Retina (tissue), 1 donor: ENCODE results near the gene VPREB3.

Experiments
- DNase-seq: peaks from one replicate; pipeline ENCODE4 v3.0.0-alpha.2; 2016

VPREB3 gene

GRCh38 chr22:23722724-23723123 lies 31.5 kb downstream of the VPREB3 start:
- DNase-seq = no peak

GRCh38 chr22:23722160-23722559 lies 32.1 kb downstream of the VPREB3 start:
- DNase-seq = no peak

GRCh38 chr22:23720855-23721254 lies 33.4 kb downstream of the VPREB3 start:
- DNase-seq = no peak

GRCh38 chr22:23718371-23719165 lies 35.7 kb downstream of the VPREB3 start:
- DNase-seq = no peak

- DNase-seq = peak; percentile 96
These were observed 37.1 kb downstream of the VPREB3 start for GRCh38 chr22:23716811-23717801.

- DNase-seq = no peak
These were observed 38.3 kb downstream of the VPREB3 start for GRCh38 chr22:23715806-23716375.

- DNase-seq = no peak
These were observed 39.3 kb downstream of the VPREB3 start for GRCh38 chr22:23714596-23715578.

- DNase-seq = no peak
These were observed 40.3 kb downstream of the VPREB3 start for GRCh38 chr22:23713696-23714595.

GRCh38 chr22:23712256-23712655 lies 42.0 kb downstream of the VPREB3 start:
- DNase-seq = no peak

- DNase-seq = no peak
These were observed 45.1 kb downstream of the VPREB3 start for GRCh38 chr22:23709107-23709506.

GRCh38 chr22:23708270-23708669 lies 46.0 kb downstream of the VPREB3 start:
- DNase-seq = no peak

- DNase-seq = no peak
These were observed 48.9 kb downstream of the VPREB3 start for GRCh38 chr22:23705358-23705757.

- DNase-seq = no peak
These were observed 49.4 kb downstream of the VPREB3 start for GRCh38 chr22:23704829-23705228.

GRCh38 chr22:23704062-23704461 lies 50.2 kb downstream of the VPREB3 start:
- no peak for DNase-seq
